Pulmonary artery endothelial cell (primary cell): ENCODE results near the gene TMEM217. TPM values are rescaled to one million over a fixed set of nuclear protein-coding genes. Genes with fewer than 3 reads are reported as not detected.
A peak's percentile ranks its signal among the peaks of the same experiment; 100 is the strongest.

ENCODE experiments used
- DNase-seq: peaks from one replicate; pipeline ENCODE4 v3.0.0-alpha.2; 2011; ENCODE audit warnings: low read depth, low spot score
- total RNA-seq: library from RNA; depleted of rRNA; stranded (reverse); fragments of >200 nt; gene quantifications from 2 replicates; pipeline ENCODE4 v1.2.3, GENCODE V29; 2014

Gene TMEM217
- total RNA-seq, 1 donor from 2014 or later, result 8.8 TPM

GRCh38 chr6:37244430-37245310, 13.3 kb downstream of the TMEM217 start:
- DNase-seq, result peak; percentile 100

GRCh38 chr6:37243816-37244370, 14.1 kb downstream of the TMEM217 start:
- no peak for DNase-seq

GRCh38 chr6:37243131-37243815, 14.7 kb downstream of the TMEM217 start:
- DNase-seq, result no peak

- DNase-seq, result peak; percentile 94
Measured at GRCh38 chr6:37242429-37243052, 15.4 kb downstream of the TMEM217 start.

GRCh38 chr6:37241775-37242428, 16.0 kb downstream of the TMEM217 start:
- DNase-seq, result no peak

GRCh38 chr6:37241131-37241530, 16.8 kb downstream of the TMEM217 start:
- no peak for DNase-seq

- peak; percentile 95 for DNase-seq
Measured at GRCh38 chr6:37239950-37240713, 17.8 kb downstream of the TMEM217 start.

- DNase-seq, result no peak
Measured at GRCh38 chr6:37239526-37239925, 18.4 kb downstream of the TMEM217 start.

GRCh38 chr6:37238381-37238780, 19.6 kb downstream of the TMEM217 start:
- no peak for DNase-seq

GRCh38 chr6:37237789-37238188, 20.2 kb downstream of the TMEM217 start:
- DNase-seq, result no peak

GRCh38 chr6:37236921-37237320, 21.0 kb downstream of the TMEM217 start:
- DNase-seq, result no peak

GRCh38 chr6:37233541-37233940, 24.4 kb downstream of the TMEM217 start:
- no peak for DNase-seq

- no peak for DNase-seq
Measured at GRCh38 chr6:37232430-37233017, 25.4 kb downstream of the TMEM217 start.

GRCh38 chr6:37230104-37230503, 27.8 kb downstream of the TMEM217 start:
- no peak for DNase-seq

- DNase-seq, result no peak
Measured at GRCh38 chr6:37225350-37226169, 32.4 kb downstream of the TMEM217 start.

GRCh38 chr6:37222992-37223391, 35.0 kb downstream of the TMEM217 start:
- no peak for DNase-seq

- DNase-seq, result no peak
Measured at GRCh38 chr6:37222125-37222967, 35.6 kb downstream of the TMEM217 start.

GRCh38 chr6:37221585-37222124, 36.3 kb downstream of the TMEM217 start:
- no peak for DNase-seq
